GM21528 (cell line): ENCODE measurements around the gene PLCB1.
A peak's percentile ranks its signal among the peaks of the same experiment; 100 is the strongest.

ENCODE experiments used
- ATAC-seq: cut with Tn5 transposase; IDR thresholded peaks from one replicate; pipeline ENCODE4 v1.9.1; 2021; ENCODE audit warnings: mild to moderate bottlenecking, moderate library complexity; ENCODE audit not compliant: unreplicated experiment, low FRiP score

The PLCB1 gene

DNA sequence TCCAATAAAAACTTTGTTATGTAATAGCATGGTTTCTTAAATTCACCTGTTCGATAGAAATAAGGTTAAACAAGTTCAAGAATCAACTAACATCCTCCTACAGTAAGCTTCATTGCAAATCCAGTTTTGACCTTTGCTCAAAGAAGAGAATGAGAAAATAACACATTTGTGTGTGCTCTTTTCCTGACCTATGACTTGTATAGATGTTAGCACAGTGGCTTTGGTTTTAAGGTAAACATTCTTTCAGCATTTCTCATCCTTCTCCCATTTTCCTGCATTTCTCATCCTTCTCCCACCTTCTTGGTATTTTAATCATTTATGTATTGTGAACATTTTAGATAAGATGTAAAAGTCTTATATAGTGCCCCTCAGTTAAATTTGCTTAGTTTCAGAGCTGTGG lies 73.9 kb downstream of the PLCB1 start:
- ATAC-seq: no peak

- ATAC-seq: no peak
These were observed 76.2 kb downstream of the PLCB1 start for GRCh38 chr20:8208226-8208625.

- ATAC-seq: peak; percentile 49
These were observed 77.0 kb downstream of the PLCB1 start for GRCh38 chr20:8209061-8209460.

GRCh38 chr20:8210749-8211148 lies 78.7 kb downstream of the PLCB1 start:
- no peak for ATAC-seq

- no peak for ATAC-seq
These were observed 80.2 kb downstream of the PLCB1 start for GRCh38 chr20:8212286-8212685.

DNA sequence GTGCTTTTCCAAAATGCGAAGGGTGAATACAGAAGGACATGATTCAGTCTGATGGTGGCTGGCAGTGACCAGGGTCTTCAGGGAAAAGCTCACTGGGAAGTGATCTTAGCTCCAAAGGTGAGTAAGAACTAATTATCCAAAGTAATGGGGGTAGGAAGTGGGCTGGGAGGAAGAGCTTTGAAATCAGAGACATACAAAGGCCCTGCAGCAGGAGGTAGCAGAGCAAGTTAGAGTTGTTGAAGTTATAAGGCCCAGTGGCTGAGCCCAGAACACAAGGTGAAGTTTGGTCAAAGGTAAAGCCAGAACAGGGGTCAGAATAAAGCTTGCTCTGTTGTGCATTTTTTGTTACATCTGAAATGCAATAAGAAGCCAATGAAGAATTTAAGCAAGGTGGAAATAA lies 81.2 kb downstream of the PLCB1 start:
- ATAC-seq: no peak

DNA sequence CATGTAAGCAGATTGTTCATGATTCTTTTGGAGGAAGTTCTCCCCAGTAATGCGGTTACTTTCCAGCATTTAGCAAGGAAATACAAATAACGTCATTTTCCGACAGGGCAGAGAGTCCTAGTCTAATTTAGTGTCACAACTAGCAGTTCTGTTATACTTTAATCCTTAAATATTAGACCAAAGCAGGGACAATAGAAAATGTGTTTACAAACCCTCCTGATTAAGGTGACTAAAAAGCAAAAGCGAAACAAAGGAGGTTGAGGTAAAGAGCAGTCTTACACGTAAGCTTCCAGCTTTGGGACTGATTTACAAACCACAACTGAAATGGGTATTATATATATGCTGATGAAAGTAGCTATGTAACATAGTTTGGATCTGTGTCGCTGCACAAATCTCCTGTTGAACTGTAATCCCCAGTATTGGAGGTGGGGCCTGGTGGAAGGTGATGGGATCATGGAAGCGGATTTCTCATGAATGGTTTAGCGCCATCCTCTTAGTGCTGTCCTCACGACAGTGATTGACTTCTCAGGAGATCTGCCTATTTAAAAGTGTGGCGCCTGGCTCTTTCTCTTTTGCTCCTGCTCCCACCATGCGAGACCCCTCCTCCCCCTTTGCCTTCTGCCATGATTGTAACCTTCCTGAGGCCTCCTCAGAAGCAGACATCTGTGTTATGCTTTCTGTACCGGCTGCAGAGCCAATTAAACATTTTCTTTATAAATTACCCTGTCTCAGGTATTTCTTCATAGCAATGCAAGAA lies 81.9 kb downstream of the PLCB1 start:
- ATAC-seq: peak; percentile 91

GRCh38 chr20:8215361-8215781 lies 83.3 kb downstream of the PLCB1 start:
- ATAC-seq: no peak

GRCh38 chr20:8216375-8217200 lies 84.5 kb downstream of the PLCB1 start:
- ATAC-seq: no peak

- ATAC-seq: no peak
These were observed 86.8 kb downstream of the PLCB1 start for GRCh38 chr20:8218861-8219260.

DNA sequence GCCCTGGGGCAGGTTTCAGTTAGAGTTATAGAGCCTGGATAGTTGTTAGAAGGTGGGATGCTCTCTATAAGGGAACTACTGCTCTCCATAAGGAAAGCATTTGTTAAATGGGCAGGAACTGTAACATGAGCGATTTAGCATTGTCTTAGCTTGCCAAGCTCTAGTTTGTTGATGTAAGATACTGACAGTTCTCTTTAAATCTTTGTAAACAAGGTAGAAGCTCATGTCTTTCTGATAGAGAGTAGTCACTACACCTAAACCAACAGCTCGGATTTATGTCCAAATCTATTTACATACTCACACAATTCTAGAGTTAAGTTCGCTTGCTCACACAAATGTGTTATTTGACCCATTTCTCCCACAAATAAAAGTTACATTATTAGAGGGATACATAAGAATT lies 87.3 kb downstream of the PLCB1 start:
- no peak for ATAC-seq

- ATAC-seq: no peak
These were observed 88.7 kb downstream of the PLCB1 start for GRCh38 chr20:8220716-8221115.

DNA sequence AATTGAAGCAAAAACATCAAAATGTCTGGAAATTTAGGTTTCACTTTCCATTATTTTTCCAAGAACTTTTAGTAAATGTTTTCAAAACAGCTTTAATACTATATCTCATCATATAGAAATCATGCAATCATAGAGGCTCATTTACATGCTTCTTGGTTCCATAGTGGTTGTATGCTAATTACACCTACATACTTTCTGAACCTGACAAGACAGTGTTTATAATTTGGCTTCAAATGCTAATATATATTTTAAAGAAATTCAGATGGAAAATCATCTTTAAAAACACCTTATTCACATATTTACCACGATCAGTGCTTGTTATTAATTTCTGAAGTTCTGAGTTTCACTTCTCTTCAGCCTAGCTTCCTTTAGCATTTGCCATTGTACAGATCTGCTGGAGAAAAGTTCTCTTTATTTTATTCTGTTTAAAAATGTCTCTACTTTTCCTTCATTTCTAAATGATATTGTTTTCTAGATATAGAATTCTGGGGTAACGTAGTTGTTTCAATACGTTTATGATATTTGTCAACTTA lies 89.9 kb downstream of the PLCB1 start:
- ATAC-seq: no peak

DNA sequence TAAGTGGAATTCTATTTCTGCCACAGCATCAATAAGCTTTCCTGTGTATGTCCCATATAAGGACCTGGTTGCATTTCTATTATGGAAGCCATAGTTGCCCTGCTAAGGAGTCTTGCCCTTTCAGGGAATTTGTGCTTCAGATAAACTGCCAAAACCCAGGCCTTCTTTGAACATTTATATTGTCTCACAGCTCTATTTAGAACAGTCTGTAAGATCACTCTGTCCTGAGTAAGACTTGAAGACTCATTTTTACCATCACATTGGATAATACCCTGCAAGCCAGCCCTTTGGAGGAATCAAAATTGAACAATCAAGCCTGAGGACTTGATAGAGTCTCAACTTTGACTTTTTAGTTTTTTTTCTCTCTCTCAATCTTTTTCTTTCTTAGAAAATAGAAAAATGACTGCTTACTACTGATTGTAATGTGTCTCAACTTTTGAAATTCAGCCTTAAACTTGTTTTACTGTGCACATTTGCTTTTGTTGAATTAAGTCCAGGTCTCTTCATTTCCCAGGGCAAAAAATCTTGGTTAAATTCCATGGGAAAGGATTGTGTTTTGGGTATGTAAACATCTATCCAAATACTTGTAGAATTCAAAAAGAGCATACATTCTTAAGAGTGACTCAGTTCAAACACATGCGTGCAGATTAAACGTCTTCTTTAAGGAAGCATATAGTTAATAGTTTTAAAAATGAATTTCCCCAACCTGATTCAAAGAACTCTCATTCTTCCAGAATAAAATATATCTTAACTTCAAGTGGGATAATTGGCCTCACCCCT lies 91.2 kb downstream of the PLCB1 start:
- ATAC-seq: no peak

GRCh38 chr20:8225658-8226057 lies 93.6 kb downstream of the PLCB1 start:
- no peak for ATAC-seq

GRCh38 chr20:8226106-8226505 lies 94.0 kb downstream of the PLCB1 start:
- ATAC-seq: no peak

DNA sequence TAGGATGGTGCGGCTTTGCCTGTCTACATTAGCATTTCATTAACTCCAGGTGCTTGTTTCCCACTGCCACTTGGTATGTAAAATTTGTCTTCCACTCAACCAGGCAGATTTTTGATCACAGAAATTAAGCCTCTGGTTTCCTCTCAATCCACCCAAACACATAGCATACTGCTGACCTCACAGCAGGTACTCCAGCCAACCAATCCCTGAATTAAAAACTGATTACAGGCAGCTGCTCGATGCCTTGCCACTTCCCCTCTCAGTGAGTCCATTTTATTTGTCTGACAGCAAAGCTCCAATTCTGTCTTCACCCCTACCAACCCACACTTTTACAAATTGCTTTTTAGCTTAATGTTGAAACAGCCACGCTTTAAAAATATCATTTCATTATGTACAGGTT lies 95.2 kb downstream of the PLCB1 start:
- ATAC-seq: no peak

GRCh38 chr20:8228315-8228714 lies 96.2 kb downstream of the PLCB1 start:
- no peak for ATAC-seq

GRCh38 chr20:8229090-8229489 lies 97.0 kb downstream of the PLCB1 start:
- ATAC-seq: no peak

- ATAC-seq: no peak
These were observed 99.0 kb downstream of the PLCB1 start for GRCh38 chr20:8231038-8231437.

GRCh38 chr20:8232332-8232731 lies 100.3 kb downstream of the PLCB1 start:
- no peak for ATAC-seq
